SK-N-SH (cell line): ENCODE data around the gene ZC2HC1C. TPM values are rescaled to one million over a fixed set of nuclear protein-coding genes. Genes with fewer than 3 reads are reported as not detected.

Source experiments
- CTCF ChIA-PET: fragments of 300-600, 350-600 bp; formaldehyde crosslinking; extraction: SDS; loops from one replicate; lab custom pipeline; 2021; lab: Yijun Ruan, JAX
- POLR2A ChIA-PET: fragments of 350-600 bp; sonication (Branson Sonifier 250); formaldehyde crosslinking; extraction: SDS; loops from one replicate; lab custom pipeline; 2020; ENCODE audit warnings: antibody characterized with exemption, inconsistent platforms; lab: Yijun Ruan, JAX
- DNase-seq: peaks from one replicate; pipeline ENCODE4 v3.0.0; 2012
- H2AFZ ChIP-seq: fragments of 200-600 bp; sonication (generic); 2 replicates; pipeline ENCODE4 v1.8.1; 2016; ENCODE audit warnings: antibody characterized with exemption, mild to moderate bottlenecking, low read depth
- H3F3A ChIP-seq: fragments of 200-600 bp; sonication (generic); replicated peaks from 2 replicates; pipeline ENCODE3; 2016; ENCODE audit warnings: antibody characterized with exemption, mild to moderate bottlenecking; ENCODE audit not compliant: insufficient read depth
- H3K27ac ChIP-seq, 2 experiments: fragments of 200-500 bp in 1 of 2; fragments of 200-600 bp in 1 of 2; sonication (Bioruptor generic) in 1 of 2; sonication (generic), shearing (Covaris generic) in 1 of 2; 2 replicates each; pipeline versions ENCODE4 v1.5.1 to v1.6.1; 2014 to 2016; ENCODE audit warnings: low read depth in 2 of 2, inconsistent platforms in 1 of 2, low read length in 1 of 2, mild to moderate bottlenecking in 1 of 2, mixed read lengths in 1 of 2
- H3K27me3 ChIP-seq: fragments of 200-600 bp; sonication (generic), shearing (Covaris generic); 2 replicates; pipeline ENCODE4 v1.6.1; 2016; ENCODE audit warnings: mixed run types; ENCODE audit not compliant: insufficient read depth
- H3K36me3 ChIP-seq, 2 experiments: fragments of 200-500 bp in 1 of 2; fragments of 200-600 bp in 1 of 2; sonication (Bioruptor generic) in 1 of 2; sonication (generic) in 1 of 2; replicated peaks in 1 of 2; 2 replicates each; pipeline versions ENCODE3 to v1.5.1; 2014 to 2016; ENCODE audit warnings: low read length in 1 of 2, mild to moderate bottlenecking in 1 of 2; ENCODE audit not compliant: insufficient read depth in 2 of 2, control insufficient read depth in 1 of 2
- H3K4me1 ChIP-seq, 2 experiments: fragments of 200-500 bp in 1 of 2; fragments of 200-600 bp in 1 of 2; sonication (Bioruptor generic) in 1 of 2; sonication (generic), shearing (Covaris generic) in 1 of 2; 2 replicates each; pipeline versions ENCODE4 v1.5.1 to v1.6.1; 2014 to 2016; ENCODE audit warnings: low read depth in 1 of 2, low read length in 1 of 2, mixed run types in 1 of 2; ENCODE audit not compliant: insufficient read depth in 2 of 2, control insufficient read depth in 1 of 2
- H3K4me2 ChIP-seq: fragments of 200-600 bp; sonication (generic), shearing (Covaris generic); 2 replicates; pipeline ENCODE4 v1.6.1; 2017; ENCODE audit warnings: mixed run types
- H3K4me3 ChIP-seq, 2 experiments: fragments of 200-500 bp in 1 of 2; fragments of 200-600 bp in 1 of 2; sonication (Bioruptor generic) in 1 of 2; sonication (generic), shearing (Covaris generic) in 1 of 2; 2 replicates each; pipeline versions ENCODE4 v1.5.1 to v1.8.1; 2014 to 2016; ENCODE audit warnings: low read depth in 2 of 2, inconsistent platforms in 1 of 2, low read length in 1 of 2, mild to moderate bottlenecking in 1 of 2, mixed read lengths in 1 of 2, moderate library complexity in 1 of 2
- H3K79me2 ChIP-seq: fragments of 200-600 bp; sonication (generic); 2 replicates; pipeline ENCODE4 v1.8.1; 2017; ENCODE audit warnings: mild to moderate bottlenecking; ENCODE audit not compliant: insufficient read depth
- H3K9ac ChIP-seq: fragments of 200-600 bp; sonication (generic); 2 replicates; pipeline ENCODE4 v1.6.1; 2017; ENCODE audit warnings: mixed run types
- H3K9me2 ChIP-seq: fragments of 200-600 bp; sonication (generic); 2 replicates; pipeline ENCODE4 v1.6.1; 2017; ENCODE audit warnings: mixed run types
- H3K9me3 ChIP-seq: fragments of 200-600 bp; sonication (generic); 2 replicates; pipeline ENCODE4 v1.6.1; 2017; ENCODE audit warnings: mixed run types, mild to moderate bottlenecking, moderate library complexity
- H4K20me1 ChIP-seq: fragments of 200-600 bp; sonication (generic); 2 replicates; pipeline ENCODE4 v1.6.1; 2017; ENCODE audit warnings: mild to moderate bottlenecking, mixed run types; ENCODE audit not compliant: insufficient read depth
- EP300 ChIP-seq, 2 experiments: IDR thresholded peaks; 2 replicates each; pipeline versions ENCODE4 v1.4.0 to v1.6.1; 2012; ENCODE audit warnings: borderline replicate concordance in 1 of 2, low read depth in 1 of 2, low read length in 1 of 2
- FOSL2 ChIP-seq: IDR thresholded peaks from 2 replicates; pipeline ENCODE4 v1.4.0; 2012; ENCODE audit warnings: low read depth, mild to moderate bottlenecking, moderate library complexity, borderline replicate concordance
- FOXJ3 ChIP-seq: sonication (generic); formaldehyde crosslinking; IDR thresholded peaks from 2 replicates; pipeline ENCODE4 v1.5.1; 2020; ENCODE audit warnings: mild to moderate bottlenecking, missing genetic modification reagents
- FOXM1 ChIP-seq: IDR thresholded peaks from 2 replicates; pipeline ENCODE4 v1.4.0; 2012; ENCODE audit warnings: low read depth, mild to moderate bottlenecking
- GATA2 ChIP-seq: sonication (generic); formaldehyde crosslinking; IDR thresholded peaks from 2 replicates; pipeline ENCODE4 v1.5.0; 2020; ENCODE audit warnings: mild to moderate bottlenecking, missing genetic modification reagents
- MAX ChIP-seq: IDR thresholded peaks from 2 replicates; pipeline ENCODE4 v1.4.0; 2012; ENCODE audit warnings: low read depth
- MEF2A ChIP-seq: IDR thresholded peaks from 2 replicates; pipeline ENCODE4 v1.4.0; 2012; ENCODE audit warnings: low read depth, borderline replicate concordance
- MXI1 ChIP-seq: IDR thresholded peaks from 2 replicates; pipeline ENCODE4 v1.6.1; 2012; ENCODE audit warnings: mild to moderate bottlenecking, low read depth, low read length, improper control_type of control experiment
- NFIC ChIP-seq: IDR thresholded peaks from 2 replicates; pipeline ENCODE4 v1.4.0; 2012; ENCODE audit warnings: borderline replicate concordance
- PBX3 ChIP-seq: IDR thresholded peaks from 2 replicates; pipeline ENCODE4; 2012
- RAD21 ChIP-seq: IDR thresholded peaks from 2 replicates; pipeline ENCODE4 v1.6.1; 2012; ENCODE audit warnings: mild to moderate bottlenecking, low read length
- RCOR1 ChIP-seq: fragments of 150-350 bp; IDR thresholded peaks from 2 replicates; pipeline ENCODE4 v1.6.1; 2017; ENCODE audit warnings: antibody characterized with exemption, low read length
- RFX5 ChIP-seq: IDR thresholded peaks from 2 replicates; pipeline ENCODE4 v1.6.1; 2012; ENCODE audit warnings: mild to moderate bottlenecking, improper control_type of control experiment, low read length
- RXRA ChIP-seq: IDR thresholded peaks from 2 replicates; pipeline ENCODE4 v1.4.0; 2012; ENCODE audit warnings: low read depth, mild to moderate bottlenecking, borderline replicate concordance
- TCF12 ChIP-seq: IDR thresholded peaks from 2 replicates; pipeline ENCODE4 v1.4.0; 2012
- WGBS: methylation state at CpG from one replicate; pipeline ENCODE4 v1.1.6; 2017; ENCODE audit warnings: low lambda C conversion rate; 5-methylcytosine and 5-hydroxymethylcytosine counted together
- polyA plus RNA-seq, 3 experiments: library from polyadenylated mRNA; depleted of rRNA; stranded (reverse); fragments of >200 nt; gene quantifications; 2 replicates each; pipeline ENCODE4 v1.2.3, GENCODE V29; 2012
- TF ChIP-seq, protein P1 (sequence below): IDR thresholded peaks from 2 replicates; pipeline ENCODE4 v1.4.0; 2012; ENCODE audit warnings: low read depth, borderline replicate concordance
- TF ChIP-seq, protein P2 (sequence below): fragments of 150-350 bp; IDR thresholded peaks from 2 replicates; pipeline ENCODE4 v1.6.1; 2016; ENCODE audit warnings: mild to moderate bottlenecking, low read depth, low read length
- TF ChIP-seq, protein P3 (sequence below): IDR thresholded peaks from 2 replicates; pipeline ENCODE4 v1.4.0; 2012; ENCODE audit warnings: low read depth, borderline replicate concordance

The ZC2HC1C gene
- polyA plus RNA-seq, 1 of the 3 experiments (the other 2 are of a cell fraction) = 1.2 TPM

DNA sequence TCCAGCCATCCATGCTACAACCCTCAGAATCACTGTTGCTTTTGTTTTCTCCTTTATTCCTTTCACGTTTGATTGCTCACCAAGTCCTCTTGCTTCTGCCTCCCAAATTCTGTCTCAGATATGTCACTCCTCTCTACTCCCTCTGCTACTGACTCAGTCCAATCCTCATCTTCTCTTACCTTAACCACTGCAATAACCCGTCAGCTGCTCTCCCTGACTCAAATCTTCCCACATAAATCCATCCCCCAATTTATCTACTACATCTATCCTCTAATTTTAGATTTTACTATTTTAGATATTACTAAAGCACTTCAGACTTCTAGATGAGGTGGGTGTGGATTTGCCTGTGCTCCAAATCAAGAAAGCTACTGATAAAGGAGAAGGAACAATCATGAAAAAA, 43.6 kb upstream of the ZC2HC1C start:
- WGBS = 95% methylated on average over 2 of the region's 2 CpGs
- no peak overlapping the region for H2AFZ ChIP-seq
- H3K27ac ChIP-seq = no peak overlapping the region
- CTCF ChIA-PET = interaction anchor here (1.6 to 4.7 kb wide), 3 partner anchors 19 to 165 kb away, joined by 3 to 28 read pairs (median 4); no protein-coding TSS in a partner anchor
- no peaks in the 10 kb centered on the region for H4K20me1 ChIP-seq
- TF ChIP-seq, protein P1, sequence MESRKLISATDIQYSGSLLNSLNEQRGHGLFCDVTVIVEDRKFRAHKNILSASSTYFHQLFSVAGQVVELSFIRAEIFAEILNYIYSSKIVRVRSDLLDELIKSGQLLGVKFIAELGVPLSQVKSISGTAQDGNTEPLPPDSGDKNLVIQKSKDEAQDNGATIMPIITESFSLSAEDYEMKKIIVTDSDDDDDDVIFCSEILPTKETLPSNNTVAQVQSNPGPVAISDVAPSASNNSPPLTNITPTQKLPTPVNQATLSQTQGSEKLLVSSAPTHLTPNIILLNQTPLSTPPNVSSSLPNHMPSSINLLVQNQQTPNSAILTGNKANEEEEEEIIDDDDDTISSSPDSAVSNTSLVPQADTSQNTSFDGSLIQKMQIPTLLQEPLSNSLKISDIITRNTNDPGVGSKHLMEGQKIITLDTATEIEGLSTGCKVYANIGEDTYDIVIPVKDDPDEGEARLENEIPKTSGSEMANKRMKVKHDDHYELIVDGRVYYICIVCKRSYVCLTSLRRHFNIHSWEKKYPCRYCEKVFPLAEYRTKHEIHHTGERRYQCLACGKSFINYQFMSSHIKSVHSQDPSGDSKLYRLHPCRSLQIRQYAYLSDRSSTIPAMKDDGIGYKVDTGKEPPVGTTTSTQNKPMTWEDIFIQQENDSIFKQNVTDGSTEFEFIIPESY = no peak
- TF ChIP-seq RFX5 (no peak), NFIC (no peak), GATA2 (CRISPR knock-in tag) (no peak), RCOR1 (no peak), RAD21 (no peak), FOXM1 (no peak), PBX3 (no peak), RXRA (no peak), FOSL2 (no peak), FOXJ3 (CRISPR knock-in tag) (no peak), MXI1 (no peak), TCF12 (no peak)
- TF ChIP-seq, protein P2, sequence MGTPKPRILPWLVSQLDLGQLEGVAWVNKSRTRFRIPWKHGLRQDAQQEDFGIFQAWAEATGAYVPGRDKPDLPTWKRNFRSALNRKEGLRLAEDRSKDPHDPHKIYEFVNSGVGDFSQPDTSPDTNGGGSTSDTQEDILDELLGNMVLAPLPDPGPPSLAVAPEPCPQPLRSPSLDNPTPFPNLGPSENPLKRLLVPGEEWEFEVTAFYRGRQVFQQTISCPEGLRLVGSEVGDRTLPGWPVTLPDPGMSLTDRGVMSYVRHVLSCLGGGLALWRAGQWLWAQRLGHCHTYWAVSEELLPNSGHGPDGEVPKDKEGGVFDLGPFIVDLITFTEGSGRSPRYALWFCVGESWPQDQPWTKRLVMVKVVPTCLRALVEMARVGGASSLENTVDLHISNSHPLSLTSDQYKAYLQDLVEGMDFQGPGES = no peak
- TF ChIP-seq, all 33 proteins: peak for 0
- Histone ChIP-seq H3K36me3 (peaks cover 12 to 23% of the 10 kb centered on the region in 2 experiments), H3K4me3 (no peak overlapping the region), H3K9me2 (no peaks in the 10 kb centered on the region), H3F3A (peaks cover 12% of the 10 kb centered on the region), H3K9me3 (no peaks in the 10 kb centered on the region), H3K4me2 (no peak overlapping the region), H3K79me2 (no peaks in the 10 kb centered on the region), H3K27me3 (no peaks in the 10 kb centered on the region), H3K4me1 (peaks cover 0 to 5% of the 10 kb centered on the region in 2 experiments; a peak in 1 of 4 replicates), H3K9ac (no peak overlapping the region)
- DNase-seq = no peak
- POLR2A ChIA-PET = no interaction called here

DNA sequence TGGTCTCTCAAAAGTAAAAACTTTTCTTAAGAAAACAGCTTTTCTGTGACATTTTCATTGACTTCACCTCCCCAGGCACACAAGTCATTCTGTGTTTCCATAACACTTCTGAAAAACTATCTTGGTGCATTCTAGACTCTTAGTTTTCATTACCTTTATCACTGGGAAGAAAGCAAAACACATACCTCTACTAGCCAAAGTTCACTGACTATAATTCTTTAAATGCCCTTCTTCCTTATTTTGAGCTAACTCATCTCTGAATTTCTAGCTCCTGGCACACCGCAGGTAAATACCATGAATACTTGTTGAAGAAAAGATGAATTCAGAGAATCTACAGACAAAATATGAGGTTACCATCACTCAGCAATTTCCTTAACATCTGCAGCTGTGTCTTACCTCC, 39.3 kb upstream of the ZC2HC1C start:
- 0% methylated on average over 1 of the region's 1 CpG for WGBS
- H3K9me3 ChIP-seq = no peaks in the 10 kb centered on the region

More for the DNA sequence above, 39.3 kb upstream of the ZC2HC1C start:
- DNase-seq = no peak
- Histone ChIP-seq H3F3A (peaks cover 12% of the 10 kb centered on the region), H3K4me2 (no peak overlapping the region), H3K27ac (peak overlapping the region in 1 of 2 experiments; percentile 54; a peak in 2 of 4 replicates), H2AFZ (no peak overlapping the region), H3K36me3 (peaks cover 10 to 23% of the 10 kb centered on the region in 2 experiments), H3K79me2 (no peaks in the 10 kb centered on the region), H3K27me3 (no peaks in the 10 kb centered on the region)
- CTCF ChIA-PET = no interaction called here
- TF ChIP-seq, protein P3, sequence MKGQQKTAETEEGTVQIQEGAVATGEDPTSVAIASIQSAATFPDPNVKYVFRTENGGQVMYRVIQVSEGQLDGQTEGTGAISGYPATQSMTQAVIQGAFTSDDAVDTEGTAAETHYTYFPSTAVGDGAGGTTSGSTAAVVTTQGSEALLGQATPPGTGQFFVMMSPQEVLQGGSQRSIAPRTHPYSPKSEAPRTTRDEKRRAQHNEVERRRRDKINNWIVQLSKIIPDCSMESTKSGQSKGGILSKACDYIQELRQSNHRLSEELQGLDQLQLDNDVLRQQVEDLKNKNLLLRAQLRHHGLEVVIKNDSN = no peak
- TF ChIP-seq NFIC = no peak
- TF ChIP-seq MAX = no peak
- TF ChIP-seq RFX5 = no peak
- no peak for TF ChIP-seq EP300 (IDR thresholded peaks at IDR 0.05; ENCODE audit: borderline replicate concordance in 1 of 2, low read depth in 1 of 2, low read length in 1 of 2)
- TF ChIP-seq, protein P1 = no peak
- TF ChIP-seq MEF2A = no peak
- TF ChIP-seq MXI1 = no peak
- TF ChIP-seq, all 33 proteins: peak for 0
- POLR2A ChIA-PET = no interaction called here
- Histone ChIP-seq H3K4me3 (no peak overlapping the region), H3K9me2 (no peaks in the 10 kb centered on the region), H3K4me1 (peaks cover 6% of the 10 kb centered on the region in 2 experiments; a peak in 3 of 4 replicates), H4K20me1 (no peaks in the 10 kb centered on the region), H3K9ac (no peak overlapping the region)
